Esophagus (tissue), 2 donors: Measurements from ENCODE around the gene PTPN20. TPM values are rescaled to one million over a fixed set of nuclear protein-coding genes. Genes with fewer than 3 reads are reported as not detected.

ENCODE experiments used
- H3K27ac ChIP-seq, 2 donors: one replicate each; pipeline ENCODE4 v1.5.1; 2013; ENCODE audit warnings: low read depth in 2 of 2, mild to moderate bottlenecking in 2 of 2, inconsistent platforms in 1 of 2, low read length in 1 of 2, moderate library complexity in 1 of 2
- H3K27me3 ChIP-seq, 2 donors: one replicate each; pipeline ENCODE4 v1.6.1; 2013; ENCODE audit warnings: low read length in 2 of 2, control low read depth in 1 of 2, mild to moderate bottlenecking in 1 of 2; ENCODE audit not compliant: insufficient read depth in 2 of 2, control insufficient read depth in 1 of 2
- H3K36me3 ChIP-seq, 2 donors: one replicate each; pipeline ENCODE4 v1.6.1; 2013; ENCODE audit warnings: low read length in 1 of 2; ENCODE audit not compliant: control insufficient read depth in 2 of 2, insufficient read depth in 2 of 2
- H3K4me1 ChIP-seq, 2 donors: one replicate each; pipeline ENCODE4 v1.6.1; 2013; ENCODE audit warnings: low read length in 1 of 2; ENCODE audit not compliant: control insufficient read depth in 2 of 2, insufficient read depth in 2 of 2
- H3K4me3 ChIP-seq, 2 donors: one replicate each; pipeline ENCODE4 v1.5.1; 2013; ENCODE audit warnings: low read length in 2 of 2, mild to moderate bottlenecking in 2 of 2, low read depth in 1 of 2, moderate library complexity in 1 of 2
- H3K9me3 ChIP-seq, 2 donors: one replicate each; pipeline ENCODE4 v1.6.1; 2013; ENCODE audit warnings: mild to moderate bottlenecking in 2 of 2, low read depth in 1 of 2, low read length in 1 of 2, moderate library complexity in 1 of 2; ENCODE audit not compliant: control insufficient read depth in 2 of 2, insufficient read depth in 1 of 2
- WGBS, 2 donors: extraction: QIAGEN DNeasy Blood & Tissue Kit; methylation state at CpG; one replicate each; pipeline ENCODE4 v1.1.7; 2013; 5-methylcytosine and 5-hydroxymethylcytosine counted together
- polyA plus RNA-seq, 2 donors: library from polyadenylated mRNA; stranded (reverse); fragments of 200-250 nt; gene quantifications; one replicate each; pipeline ENCODE4 v1.2.3, GENCODE V29; 2013
- donor health status: healthy with polysubstance abuse.
- donor health status: Bipolar disorder and iron deficiency.

Gene PTPN20
- polyA plus RNA-seq, 2 donors: 2.2 to 2.3 TPM

GRCh38 chr10:47038881-47039561 is 127.8 kb downstream of the PTPN20 start:
- Histone ChIP-seq H3K4me1 (no peaks in the 10 kb centered on the region), H3K36me3 (no peaks in the 10 kb centered on the region), H3K27me3 (no peaks in the 10 kb centered on the region), H3K9me3 (no peaks in the 10 kb centered on the region), H3K4me3 (no peak overlapping the region), H3K27ac (no peak overlapping the region)
- WGBS, 2 donors: 68 to 71% methylated on average over 12 of the region's 12 CpGs

DNA sequence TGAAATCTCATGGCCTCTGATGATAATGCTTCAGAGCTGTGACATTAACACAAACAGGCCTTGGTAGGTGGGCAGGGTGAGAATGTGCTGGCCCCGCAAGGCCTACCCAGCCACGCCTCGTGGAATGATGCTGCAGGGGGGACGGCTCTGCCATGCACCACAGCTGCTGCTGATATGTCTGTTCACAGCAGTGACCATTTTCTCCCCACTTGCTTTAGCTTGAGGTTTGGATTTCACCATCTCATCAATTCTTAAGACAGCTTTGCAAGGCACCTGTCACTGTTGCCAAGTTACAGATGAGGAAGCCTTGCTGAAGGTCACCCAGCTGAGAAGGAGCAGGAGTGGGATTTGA is 128.3 kb downstream of the PTPN20 start:
- Histone ChIP-seq H3K36me3 (no peaks in the 10 kb centered on the region), H3K27me3 (no peaks in the 10 kb centered on the region), H3K9me3 (no peaks in the 10 kb centered on the region), H3K4me1 (no peaks in the 10 kb centered on the region), H3K27ac (no peak overlapping the region), H3K4me3 (no peak overlapping the region)
- 69 to 85% methylated on average over 4 of the region's 4 CpGs for WGBS, 2 donors

- no peaks in the 10 kb centered on the region for H3K9me3 ChIP-seq
- H3K27ac ChIP-seq: no peak overlapping the region
- H3K27me3 ChIP-seq: no peaks in the 10 kb centered on the region
- H3K36me3 ChIP-seq: no peaks in the 10 kb centered on the region
- H3K4me3 ChIP-seq: no peak overlapping the region
- no peaks in the 10 kb centered on the region for H3K4me1 ChIP-seq
- 86 to 90% methylated on average over 9 of the region's 9 CpGs for WGBS, 2 donors
Observed at GRCh38 chr10:47040041-47040491, 128.8 kb downstream of the PTPN20 start.

DNA sequence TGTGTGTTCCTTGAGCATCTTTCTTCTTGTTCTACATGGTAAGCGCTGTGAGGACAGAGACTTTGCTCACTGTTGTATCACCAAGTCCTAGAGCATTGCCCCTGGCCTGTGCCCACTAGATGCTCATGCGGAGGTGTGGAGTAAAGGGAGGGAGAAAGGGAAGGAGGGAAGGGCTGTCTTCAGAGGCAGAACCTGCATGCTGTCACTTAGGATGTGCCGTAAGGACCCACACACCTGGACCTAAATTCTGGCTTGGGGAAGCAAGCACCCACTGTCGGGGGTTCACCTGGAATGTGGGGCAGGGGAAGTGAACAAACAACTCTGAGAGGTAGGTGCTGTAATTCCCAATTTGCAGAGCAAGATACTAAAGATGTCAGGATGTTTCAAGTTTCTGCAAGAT is 129.5 kb downstream of the PTPN20 start:
- H3K36me3 ChIP-seq: no peaks in the 10 kb centered on the region
- 84 to 85% methylated on average over 4 of the region's 4 CpGs for WGBS, 2 donors
- H3K9me3 ChIP-seq: no peaks in the 10 kb centered on the region
- no peaks in the 10 kb centered on the region for H3K27me3 ChIP-seq
- H3K4me3 ChIP-seq: no peak overlapping the region
- H3K4me1 ChIP-seq: no peaks in the 10 kb centered on the region
- H3K27ac ChIP-seq: no peak overlapping the region

- Histone ChIP-seq H3K9me3 (no peaks in the 10 kb centered on the region), H3K27ac (no peak overlapping the region), H3K4me3 (no peak overlapping the region), H3K36me3 (no peaks in the 10 kb centered on the region), H3K27me3 (no peaks in the 10 kb centered on the region), H3K4me1 (no peaks in the 10 kb centered on the region)
- 80 to 83% methylated on average over 4 of the region's 4 CpGs for WGBS, 2 donors
Observed at GRCh38 chr10:47041396-47042198, 130.4 kb downstream of the PTPN20 start.

DNA sequence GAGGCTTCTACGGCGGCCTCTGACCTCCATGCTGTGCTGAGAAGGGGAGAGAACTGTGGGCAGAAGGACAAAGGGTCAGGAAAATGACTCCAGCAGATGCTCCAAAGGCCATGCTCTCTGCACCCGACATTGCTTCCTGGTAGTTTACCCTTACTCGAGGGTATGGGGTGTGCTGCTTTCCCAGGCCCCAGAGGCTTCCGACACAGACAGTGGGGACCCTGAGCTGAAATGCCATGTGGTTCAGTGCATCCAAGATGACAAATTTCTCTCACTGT is 130.9 kb downstream of the PTPN20 start:
- H3K36me3 ChIP-seq: no peaks in the 10 kb centered on the region
- H3K4me1 ChIP-seq: no peaks in the 10 kb centered on the region
- WGBS, 2 donors: 77 to 85% methylated on average over 5 of the region's 5 CpGs
- no peak overlapping the region for H3K27ac ChIP-seq
- H3K9me3 ChIP-seq: no peaks in the 10 kb centered on the region
- no peak overlapping the region for H3K4me3 ChIP-seq
- no peaks in the 10 kb centered on the region for H3K27me3 ChIP-seq

GRCh38 chr10:47042780-47043750 is 131.8 kb downstream of the PTPN20 start:
- H3K27ac ChIP-seq: no peak overlapping the region
- no peaks in the 10 kb centered on the region for H3K9me3 ChIP-seq
- H3K4me1 ChIP-seq: no peaks in the 10 kb centered on the region
- 75 to 79% methylated on average over 19 of the region's 19 CpGs for WGBS, 2 donors
- H3K27me3 ChIP-seq: no peaks in the 10 kb centered on the region
- no peaks in the 10 kb centered on the region for H3K36me3 ChIP-seq
- no peak overlapping the region for H3K4me3 ChIP-seq

DNA sequence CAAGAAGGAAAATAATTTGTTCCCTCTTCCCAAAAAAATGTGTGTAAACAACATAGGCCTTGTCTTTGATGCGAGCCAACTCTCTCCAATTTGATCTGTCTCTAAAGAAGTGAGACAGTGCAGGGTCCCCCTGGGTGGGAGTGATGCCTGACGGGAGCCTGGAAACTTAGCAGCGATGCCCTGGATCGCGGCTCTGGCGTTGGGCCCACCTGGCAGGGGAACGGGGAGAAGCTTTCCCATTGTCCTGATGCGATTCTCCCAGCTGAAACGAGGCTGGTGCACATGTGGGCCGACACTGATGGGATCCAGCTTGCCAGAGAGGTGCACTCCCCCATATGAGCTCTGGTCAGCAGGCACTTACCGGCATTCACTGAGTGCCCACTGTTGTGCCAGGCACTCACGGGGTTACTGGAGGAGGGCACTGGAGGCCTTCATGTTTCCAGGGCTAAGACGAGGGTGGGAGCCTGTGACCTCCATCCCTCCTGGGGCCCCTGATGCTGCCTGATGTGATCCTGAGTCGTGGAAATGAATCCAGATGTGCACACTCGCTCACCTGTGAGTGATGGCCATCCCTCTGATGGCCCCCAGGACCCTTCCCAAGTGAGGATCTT is 132.8 kb downstream of the PTPN20 start:
- Histone ChIP-seq H3K36me3 (no peaks in the 10 kb centered on the region), H3K4me3 (no peak overlapping the region), H3K4me1 (no peaks in the 10 kb centered on the region), H3K27me3 (no peaks in the 10 kb centered on the region), H3K27ac (no peak overlapping the region), H3K9me3 (no peaks in the 10 kb centered on the region)
- WGBS, 2 donors: 78 to 83% methylated on average over 15 of the region's 15 CpGs

- Histone ChIP-seq H3K36me3 (no peaks in the 10 kb centered on the region), H3K27me3 (no peaks in the 10 kb centered on the region), H3K4me1 (no peaks in the 10 kb centered on the region), H3K4me3 (no peak overlapping the region), H3K27ac (no peak overlapping the region), H3K9me3 (no peaks in the 10 kb centered on the region)
- WGBS, 2 donors: 84 to 87% methylated on average over 2 of the region's 2 CpGs
Observed at GRCh38 chr10:47044741-47045140, 133.5 kb downstream of the PTPN20 start.
